HepG2 (cell line): ENCODE data around the gene XRCC1. TPM values are rescaled to one million over a fixed set of nuclear protein-coding genes. Genes with fewer than 3 reads are reported as not detected.

Experiments
- ARNT2 ChIP-seq: sonication (generic); formaldehyde crosslinking; IDR thresholded peaks from 2 replicates; pipeline ENCODE4 v1.8.0; 2022; ENCODE audit warnings: mild to moderate bottlenecking, low read depth, missing genetic modification reagents, moderate library complexity
- DBP ChIP-seq: sonication (generic); formaldehyde crosslinking; IDR thresholded peaks from 2 replicates; pipeline ENCODE4 v1.4.0; 2020; ENCODE audit warnings: missing genetic modification reagents; ENCODE audit errors: not compliant biosample characterization
- HNF4G ChIP-seq, 2 experiments: sonication (generic) in 1 of 2; formaldehyde crosslinking in 1 of 2; IDR thresholded peaks; 2 replicates each; pipeline versions ENCODE4 v1.4.0 to v1.6.1; 2011 to 2020; ENCODE audit warnings: borderline replicate concordance in 2 of 2, low read depth in 2 of 2, mild to moderate bottlenecking in 2 of 2, low read length in 1 of 2, missing genetic modification reagents in 1 of 2, moderate library complexity in 1 of 2
- MAF1 ChIP-seq: sonication (generic); formaldehyde crosslinking; IDR thresholded peaks from 2 replicates; pipeline ENCODE4 v1.5.0; 2020; ENCODE audit warnings: missing genetic modification reagents, borderline replicate concordance
- MAFF ChIP-seq: IDR thresholded peaks from 2 replicates; pipeline ENCODE4 v1.6.1; 2011; ENCODE audit warnings: low read depth, low read length, improper control_type of control experiment
- POGK ChIP-seq: sonication (generic); formaldehyde crosslinking; conservative IDR thresholded peaks from 2 replicates; pipeline ENCODE4 v1.8.0; 2022; ENCODE audit warnings: mild to moderate bottlenecking, moderate library complexity, missing genetic modification reagents
- RFX1 ChIP-seq: fragments of 450-650 bp; IDR thresholded peaks from 2 replicates; pipeline ENCODE4 v1.6.1; 2017
- SNAI1 ChIP-seq: sonication (generic); formaldehyde crosslinking; IDR thresholded peaks from 2 replicates; pipeline ENCODE4 v1.5.0; 2020; ENCODE audit warnings: mild to moderate bottlenecking, missing genetic modification reagents, borderline replicate concordance
- SP2 ChIP-seq: sonication (generic); formaldehyde crosslinking; IDR thresholded peaks from 2 replicates; pipeline ENCODE4 v1.5.1; 2020; ENCODE audit warnings: mild to moderate bottlenecking, missing genetic modification reagents
- TCF12 ChIP-seq, 2 experiments: fragments of 450-650 bp in 1 of 2; sonication (generic) in 1 of 2; formaldehyde crosslinking in 1 of 2; IDR thresholded peaks; 2 replicates each; pipeline versions ENCODE4 v1.6.1 to v1.8.0; 2017 to 2022; ENCODE audit warnings: antibody characterized with exemption in 1 of 2, mild to moderate bottlenecking in 1 of 2, missing genetic modification reagents in 1 of 2, moderate library complexity in 1 of 2
- TGIF2 ChIP-seq: IDR thresholded peaks from 2 replicates; pipeline ENCODE4 v1.6.1; 2016; ENCODE audit warnings: control low read depth, missing compliant biosample characterization
- ZNF142 ChIP-seq: sonication (generic); formaldehyde crosslinking; IDR thresholded peaks from 2 replicates; pipeline ENCODE4 v1.4.0; 2020; ENCODE audit warnings: missing genetic modification reagents
- ZNF280D ChIP-seq: sonication (generic); formaldehyde crosslinking; IDR thresholded peaks from 2 replicates; pipeline ENCODE4 v1.5.1; 2020; ENCODE audit warnings: mild to moderate bottlenecking, missing genetic modification reagents
- ZNF761 ChIP-seq: sonication (generic); formaldehyde crosslinking; conservative IDR thresholded peaks from 2 replicates; pipeline ENCODE4 v1.4.0; 2020; ENCODE audit warnings: mild to moderate bottlenecking, missing genetic modification reagents
- polyA plus RNA-seq, 8 experiments: library from polyadenylated mRNA; depleted of rRNA in 3 of 8; stranded (reverse) in 7 of 8; unstranded in 1 of 8; fragments of >200 nt; fragmentation: Illumina TruSeq in 4 of 8; extraction: Trizol in 4 of 8; gene quantifications; 2 replicates each; pipeline versions ENCODE4 v1.2.1 to v1.2.3, GENCODE V29; 2011 to 2016; ENCODE audit warnings: low read depth in 4 of 8, missing spikeins in 1 of 8, mixed read lengths in 1 of 8; ENCODE audit not compliant: insufficient read depth in 1 of 8
- total RNA-seq, 5 experiments: library from RNA; depleted of rRNA; stranded (reverse); fragments of >200 nt; fragmentation: Illumina TruSeq; extraction: Trizol; gene quantifications; 2 replicates each; pipeline ENCODE4 v1.2.3, GENCODE V29; 2016; ENCODE audit warnings: low read depth in 1 of 5

XRCC1 gene
- total and polyA plus RNA-seq, 2 of the 13 experiments (the other 11 are each of a cell fraction or from before 2014, with no cell fraction given) = 24.7 to 26.3 TPM

- TF ChIP-seq ZNF280D (CRISPR knock-in tag) (peak; percentile 90), ARNT2 (CRISPR knock-in tag) (no peak; the same call in 1 of the 2 replicates), MAF1 (CRISPR knock-in tag) (peak; percentile 57; the same call in 1 of the 2 replicates), SP2 (CRISPR knock-in tag) (no peak), DBP (no peak), MAFF (no peak), ZNF761 (CRISPR knock-in tag) (peak; percentile 96), HNF4G (IDR thresholded peaks at IDR 0.05; ENCODE audit: borderline replicate concordance, low read depth, low read length) (no peak), HNF4G (CRISPR knock-in tag; IDR thresholded peaks at IDR 0.05; ENCODE audit: borderline replicate concordance, low read depth) (peak; percentile 75), SNAI1 (CRISPR knock-in tag) (0 out of 2 replicates have a peak, but pooled peaks have one; percentile 42), ZNF142 (peak; percentile 90), TCF12 (IDR thresholded peaks at IDR 0.05) (no peak), TCF12 (CRISPR knock-in tag; IDR thresholded peaks at IDR 0.05) (peak; percentile 74; the same call in 1 of the 2 replicates), TGIF2 (CRISPR knock-in tag) (no peak), RFX1 (no peak), POGK (CRISPR knock-in tag) (peak; percentile 90)
These were observed 44.1 kb upstream of the XRCC1 start, which contains the start of gene ZNF428 (continued) for GRCh38 chr19:43619262-43620060.
